ENCODE measurements around the gene CARM1. TPM values are rescaled to one million over a fixed set of nuclear protein-coding genes. Genes with fewer than 3 reads are reported as not detected.
A peak's percentile ranks its signal among the peaks of the same experiment; 100 is the strongest.

Gene CARM1
- total and polyA plus RNA-seq, 2 donors, result 19.1 to 55.7 TPM

DNA sequence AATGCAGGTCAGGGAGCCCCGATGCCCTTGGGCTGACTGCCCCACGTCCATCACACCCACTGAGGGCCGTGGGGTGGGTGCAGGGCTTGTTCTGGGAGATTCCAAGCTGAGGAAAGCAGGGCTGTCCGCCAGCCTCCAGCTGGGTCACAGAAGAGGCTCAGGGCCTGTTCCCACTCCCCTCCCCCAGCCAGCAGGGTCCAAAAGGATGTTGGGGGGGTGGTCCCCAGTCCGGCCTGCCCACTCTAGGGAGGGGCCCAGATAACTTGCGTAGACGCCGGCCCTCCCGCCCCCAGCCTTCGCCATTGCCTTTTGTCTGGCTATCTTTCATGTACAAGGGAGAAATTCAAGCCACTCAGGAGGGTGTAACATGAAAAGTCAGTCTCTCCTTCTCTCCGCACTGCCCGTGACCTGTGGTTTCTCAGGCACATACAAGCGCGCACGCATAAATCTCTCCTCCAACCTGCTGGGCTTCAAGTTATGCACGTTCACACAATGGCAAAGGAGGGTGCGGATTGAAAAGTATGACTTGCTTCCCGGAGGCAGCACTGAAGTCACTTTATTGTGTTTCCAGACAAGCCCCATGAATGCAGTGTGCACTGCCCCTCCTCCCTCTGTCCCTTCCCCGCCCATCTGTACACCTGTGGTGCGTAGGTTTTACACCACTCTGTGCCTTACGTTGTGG is 20.2 kb downstream of the CARM1 start:
- DNase-seq (ENCODE audit: extremely low spot score), result peak; percentile 53
- Histone ChIP-seq H3K36me3 (ENCODE audit: insufficient read depth) (no peaks in the 10 kb centered on the region), H3K4me3 (ENCODE audit: low read depth, low read length) (no peak overlapping the region), H3K4me1 (ENCODE audit: insufficient read depth) (no peaks in the 10 kb centered on the region), H3K27ac (ENCODE audit: low read depth) (no peak overlapping the region)
- 42% methylated on average over 21 of the region's 21 CpGs for WGBS

- 79% methylated on average over 13 of the region's 13 CpGs for WGBS
Measured at GRCh38 chr19:10892256-10892655, 20.9 kb downstream of the CARM1 start.

GRCh38 chr19:10894911-10895213 is 23.5 kb downstream of the CARM1 start:
- DNase-seq (ENCODE audit: extremely low spot score), result no peak
- WGBS, result 86% methylated on average over 7 of the region's 7 CpGs
- no peak overlapping the region for H3K4me3 ChIP-seq (ENCODE audit: low read depth, low read length)
- H3K4me1 ChIP-seq (ENCODE audit: insufficient read depth), result no peaks in the 10 kb centered on the region
- H3K27ac ChIP-seq (ENCODE audit: low read depth), result no peak overlapping the region
- H3K36me3 ChIP-seq (ENCODE audit: insufficient read depth), result no peaks in the 10 kb centered on the region

More at GRCh38 chr19:10892256-10892655, 20.9 kb downstream of the CARM1 start:
- Histone ChIP-seq H3K36me3 (ENCODE audit: insufficient read depth) (no peaks in the 10 kb centered on the region), H3K4me1 (ENCODE audit: insufficient read depth) (no peaks in the 10 kb centered on the region), H3K4me3 (ENCODE audit: low read depth, low read length) (no peak overlapping the region), H3K27ac (ENCODE audit: low read depth) (no peak overlapping the region)
- DNase-seq (ENCODE audit: extremely low spot score), result no peak

DNA sequence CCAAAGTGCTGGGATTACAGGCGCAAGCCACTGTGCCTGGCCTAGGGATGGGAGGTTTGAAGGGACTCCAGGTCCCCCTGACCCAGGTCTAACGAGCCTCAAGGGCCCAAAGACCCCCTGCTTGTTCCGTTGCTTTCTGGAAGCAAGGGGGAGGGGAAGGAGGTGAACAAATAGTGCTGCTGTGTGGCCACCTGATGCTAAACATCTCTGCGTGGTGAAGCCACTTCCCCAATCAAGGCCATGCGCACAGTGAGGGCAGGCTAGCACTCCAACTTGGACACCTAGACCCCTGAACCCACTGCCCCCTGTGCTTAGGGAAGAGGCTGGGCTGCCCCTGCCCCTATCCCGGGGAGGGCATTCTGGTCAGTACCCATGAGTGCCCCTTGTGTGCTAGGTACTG is 24.0 kb downstream of the CARM1 start:
- Histone ChIP-seq H3K4me3 (ENCODE audit: low read depth, low read length) (no peak overlapping the region), H3K4me1 (ENCODE audit: insufficient read depth) (no peaks in the 10 kb centered on the region), H3K27ac (ENCODE audit: low read depth) (no peak overlapping the region), H3K36me3 (ENCODE audit: insufficient read depth) (no peaks in the 10 kb centered on the region)
- no peak for DNase-seq (ENCODE audit: extremely low spot score)
- WGBS, result 86% methylated on average over 6 of the region's 6 CpGs

DNA sequence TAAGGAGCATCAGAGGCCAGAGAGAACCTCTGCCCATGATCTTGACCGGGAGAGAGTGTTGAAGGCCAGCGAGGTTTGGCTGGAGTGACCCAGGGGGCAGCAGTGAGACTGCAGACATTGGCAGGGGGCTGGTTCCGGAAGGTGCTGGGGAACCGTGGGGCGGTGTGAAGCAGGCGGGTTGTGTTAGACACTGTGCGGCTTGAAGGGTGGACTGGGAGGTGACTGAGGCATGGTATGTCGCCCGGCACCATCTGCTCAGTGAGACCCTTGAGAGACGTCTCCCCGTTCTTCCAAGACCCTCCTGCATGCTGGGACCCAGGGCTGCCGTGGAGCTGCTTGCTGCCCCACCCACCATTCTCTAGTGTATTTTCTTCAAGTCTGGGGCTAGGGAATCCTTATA is 24.6 kb downstream of the CARM1 start:
- no peak for DNase-seq (ENCODE audit: extremely low spot score)
- Histone ChIP-seq H3K4me1 (ENCODE audit: insufficient read depth) (no peaks in the 10 kb centered on the region), H3K36me3 (ENCODE audit: insufficient read depth) (no peaks in the 10 kb centered on the region), H3K27ac (ENCODE audit: low read depth) (no peak overlapping the region), H3K4me3 (ENCODE audit: low read depth, low read length) (no peak overlapping the region)
- WGBS, result 79% methylated on average over 12 of the region's 12 CpGs

DNA sequence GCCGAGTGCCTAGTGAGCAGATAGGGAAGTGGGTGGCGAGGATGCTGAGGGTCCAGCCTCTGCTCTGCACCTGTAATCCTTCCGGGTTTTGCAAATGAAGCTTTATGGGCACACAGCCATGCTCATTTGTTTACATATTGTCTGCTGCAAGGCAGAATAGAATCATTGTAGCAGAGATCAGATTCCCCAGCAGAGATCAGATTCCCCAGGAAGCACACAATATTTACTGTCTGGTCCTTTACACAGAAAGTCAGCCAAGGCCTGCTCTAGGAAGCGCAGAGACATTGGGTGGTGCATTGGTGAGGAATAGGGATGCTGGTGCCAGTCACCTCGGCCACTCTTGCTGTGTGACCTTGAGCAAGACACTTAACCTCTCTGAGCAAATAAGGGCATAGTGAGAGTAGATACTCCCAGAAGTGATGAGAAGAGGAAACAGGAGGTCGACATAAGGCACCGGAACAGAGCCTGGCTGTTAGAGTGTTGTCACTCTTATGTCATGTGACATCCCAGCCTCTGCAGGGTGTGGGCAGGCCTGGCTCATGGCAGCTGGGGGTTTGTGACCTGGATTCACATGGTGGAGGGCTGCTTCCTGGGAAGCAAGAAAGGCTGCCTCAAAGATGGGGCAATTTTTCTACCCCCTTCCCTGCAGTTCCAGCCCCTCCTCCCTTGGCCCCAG is 25.6 kb downstream of the CARM1 start:
- no peaks in the 10 kb centered on the region for H3K4me1 ChIP-seq (ENCODE audit: insufficient read depth)
- H3K36me3 ChIP-seq (ENCODE audit: insufficient read depth), result no peaks in the 10 kb centered on the region
- no peak overlapping the region for H3K4me3 ChIP-seq (ENCODE audit: low read depth, low read length)
- no peak for DNase-seq (ENCODE audit: extremely low spot score)
- WGBS, result 39% methylated on average over 7 of the region's 7 CpGs
- no peak overlapping the region for H3K27ac ChIP-seq (ENCODE audit: low read depth)

DNA sequence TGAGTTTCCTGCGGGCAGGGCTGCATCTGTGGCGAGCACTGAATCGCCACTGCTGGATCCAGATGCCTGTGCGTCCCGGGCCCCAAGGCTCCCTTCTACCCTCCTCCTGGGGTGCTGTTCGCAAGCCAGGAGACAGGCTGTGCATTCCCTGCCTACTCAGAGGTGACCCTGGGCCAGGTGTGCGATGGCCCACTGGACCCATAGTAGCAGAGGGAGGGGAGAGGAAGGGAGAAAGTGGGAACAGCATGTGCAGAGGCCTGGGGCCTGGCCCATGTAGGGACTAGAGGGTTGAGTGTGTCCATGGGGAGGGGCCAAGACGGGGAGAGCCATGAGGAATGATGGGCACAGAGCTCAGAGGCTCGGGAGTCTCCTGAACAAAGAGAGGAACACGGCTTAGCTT is 27.3 kb downstream of the CARM1 start:
- no peaks in the 10 kb centered on the region for H3K4me1 ChIP-seq (ENCODE audit: insufficient read depth)

GRCh38 chr19:10899151-10899653 is 27.8 kb downstream of the CARM1 start:
- Histone ChIP-seq H3K27ac (ENCODE audit: low read depth) (no peak overlapping the region), H3K4me1 (ENCODE audit: insufficient read depth) (no peaks in the 10 kb centered on the region), H3K36me3 (ENCODE audit: insufficient read depth) (no peaks in the 10 kb centered on the region), H3K4me3 (ENCODE audit: low read depth, low read length) (no peak overlapping the region)
- 62% methylated on average over 10 of the region's 10 CpGs for WGBS
- DNase-seq (ENCODE audit: extremely low spot score), result no peak

More for the DNA sequence above, 27.3 kb downstream of the CARM1 start:
- 68% methylated on average over 10 of the region's 10 CpGs for WGBS
- no peak overlapping the region for H3K4me3 ChIP-seq (ENCODE audit: low read depth, low read length)
- DNase-seq (ENCODE audit: extremely low spot score), result no peak
- no peak overlapping the region for H3K27ac ChIP-seq (ENCODE audit: low read depth)
- H3K36me3 ChIP-seq (ENCODE audit: insufficient read depth), result no peaks in the 10 kb centered on the region

DNA sequence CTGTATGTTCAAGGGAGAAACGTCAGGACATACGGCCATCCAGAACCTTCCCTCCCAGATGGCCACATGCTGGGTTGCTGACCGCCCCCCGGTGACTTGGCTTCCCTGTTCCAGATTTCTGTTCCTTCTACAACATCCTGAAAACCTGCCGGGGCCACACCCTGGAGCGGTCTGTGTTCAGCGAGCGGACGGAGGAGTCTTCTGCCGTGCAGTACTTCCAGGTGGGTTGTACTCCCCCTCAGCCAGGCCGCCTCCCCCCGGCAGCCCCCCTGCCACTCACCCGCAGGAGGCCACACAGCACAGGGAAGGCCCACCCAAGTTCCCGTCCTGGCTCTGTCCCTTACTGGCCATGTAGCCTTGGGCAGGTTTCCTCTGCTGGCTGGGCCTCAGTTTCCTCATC is 36.6 kb downstream of the CARM1 start:
- H3K4me3 ChIP-seq (ENCODE audit: low read depth, low read length), result no peak overlapping the region
- H3K27ac ChIP-seq (ENCODE audit: low read depth), result no peak overlapping the region
- H3K36me3 ChIP-seq (ENCODE audit: insufficient read depth), result peaks cover 2% of the 10 kb centered on the region
- no peaks in the 10 kb centered on the region for H3K4me1 ChIP-seq (ENCODE audit: insufficient read depth)
- 89% methylated on average over 14 of the region's 14 CpGs for WGBS
- no peak for DNase-seq (ENCODE audit: extremely low spot score)

DNA sequence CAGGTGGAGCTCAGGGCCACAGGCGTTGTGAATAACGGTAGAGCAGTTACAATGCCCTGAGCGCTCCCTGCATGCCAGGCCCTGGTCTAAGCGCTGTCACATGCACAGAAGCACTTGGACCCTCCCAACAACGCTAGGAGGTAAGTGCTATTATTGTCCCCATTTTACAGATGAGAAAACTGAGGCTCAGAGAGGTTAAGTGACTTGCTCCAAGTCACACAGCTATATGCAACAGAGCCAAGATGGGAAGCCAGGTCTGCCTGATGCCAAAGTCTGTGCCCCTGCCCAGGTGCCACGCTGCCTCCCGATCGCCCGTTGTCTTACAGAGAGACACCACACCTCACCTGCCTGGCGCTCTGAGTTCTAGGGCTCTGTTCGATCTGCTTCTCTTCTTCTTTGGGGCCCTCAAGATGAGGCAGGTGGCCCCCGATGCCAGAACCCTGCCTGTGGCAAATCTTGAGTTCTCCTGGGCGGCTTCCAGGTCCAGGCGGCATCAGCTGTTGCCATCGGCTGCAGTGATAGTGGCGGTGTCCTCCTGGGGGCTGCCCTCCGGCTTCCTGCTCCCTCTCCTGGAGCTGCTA is 37.1 kb downstream of the CARM1 start:
- H3K4me1 ChIP-seq (ENCODE audit: insufficient read depth), result no peaks in the 10 kb centered on the region
- no peak for DNase-seq (ENCODE audit: extremely low spot score)
- 94% methylated on average over 17 of the region's 17 CpGs for WGBS
- peaks cover 2% of the 10 kb centered on the region for H3K36me3 ChIP-seq (ENCODE audit: insufficient read depth)
- H3K4me3 ChIP-seq (ENCODE audit: low read depth, low read length), result no peak overlapping the region
- no peak overlapping the region for H3K27ac ChIP-seq (ENCODE audit: low read depth)

GRCh38 chr19:10911579-10912363 is 40.4 kb downstream of the CARM1 start:
- DNase-seq (ENCODE audit: extremely low spot score), result no peak
- 91% methylated on average over 31 of the region's 31 CpGs for WGBS
- Histone ChIP-seq H3K4me3 (ENCODE audit: low read depth, low read length) (no peak overlapping the region), H3K27ac (ENCODE audit: low read depth) (no peak overlapping the region), H3K36me3 (ENCODE audit: insufficient read depth) (peaks cover 2% of the 10 kb centered on the region), H3K4me1 (ENCODE audit: insufficient read depth) (no peaks in the 10 kb centered on the region)

GRCh38 chr19:10912619-10913018 is 41.3 kb downstream of the CARM1 start:
- 96% methylated on average over 18 of the region's 18 CpGs for WGBS
- Histone ChIP-seq H3K36me3 (ENCODE audit: insufficient read depth) (peaks cover 2% of the 10 kb centered on the region), H3K4me1 (ENCODE audit: insufficient read depth) (no peaks in the 10 kb centered on the region), H3K4me3 (ENCODE audit: low read depth, low read length) (no peak overlapping the region), H3K27ac (ENCODE audit: low read depth) (no peak overlapping the region)
- DNase-seq (ENCODE audit: extremely low spot score), result no peak

GRCh38 chr19:10913716-10914340 is 42.5 kb downstream of the CARM1 start:
- DNase-seq (ENCODE audit: extremely low spot score), result no peak
- H3K4me3 ChIP-seq (ENCODE audit: low read depth, low read length), result no peak overlapping the region
- no peak overlapping the region for H3K27ac ChIP-seq (ENCODE audit: low read depth)
- WGBS, result 96% methylated on average over 24 of the region's 24 CpGs
- H3K4me1 ChIP-seq (ENCODE audit: insufficient read depth), result no peaks in the 10 kb centered on the region
- peaks cover 3% of the 10 kb centered on the region for H3K36me3 ChIP-seq (ENCODE audit: insufficient read depth)

All from urinary bladder (tissue), 4 donors.